NCI-H2107 (cell line): ENCODE measurements around the gene EXOSC2.
A peak's percentile ranks its signal among the peaks of the same experiment; 100 is the strongest.
"Not testable (repeated sequence)": the region's sequence is repeated elsewhere in the genome, so short reads cannot be mapped to it uniquely, and the experiment has no call there.

ENCODE experiments used
- DNase-seq: peaks from one replicate; lab custom pipeline; 2025; lab: John Stamatoyannopoulos, UW

Gene EXOSC2

GRCh38 chr9:130668196-130668595 lies 25.4 kb upstream of the EXOSC2 start:
- no peak for DNase-seq

DNA sequence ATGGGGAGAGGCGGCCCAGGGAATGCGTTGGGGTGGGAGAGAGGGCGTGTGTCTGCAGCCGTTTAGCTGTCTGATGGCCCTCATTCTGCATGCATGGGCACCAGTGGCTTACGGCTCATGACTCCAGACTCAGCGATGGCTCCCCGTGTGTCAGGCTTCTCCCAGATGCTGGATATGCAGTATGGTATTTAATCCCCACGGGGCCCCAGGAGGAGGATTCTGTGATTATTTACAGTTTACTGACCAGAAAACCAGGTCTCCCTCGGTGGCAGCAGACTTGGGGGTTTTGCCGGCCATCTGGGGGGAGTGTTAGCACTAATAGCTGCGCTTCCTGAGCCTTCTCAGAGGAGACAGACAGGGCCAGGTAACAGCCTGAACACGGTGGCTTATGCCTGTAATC lies 24.9 kb upstream of the EXOSC2 start:
- DNase-seq: no peak

GRCh38 chr9:130669965-130670364 lies 23.6 kb upstream of the EXOSC2 start:
- no peak for DNase-seq

DNA sequence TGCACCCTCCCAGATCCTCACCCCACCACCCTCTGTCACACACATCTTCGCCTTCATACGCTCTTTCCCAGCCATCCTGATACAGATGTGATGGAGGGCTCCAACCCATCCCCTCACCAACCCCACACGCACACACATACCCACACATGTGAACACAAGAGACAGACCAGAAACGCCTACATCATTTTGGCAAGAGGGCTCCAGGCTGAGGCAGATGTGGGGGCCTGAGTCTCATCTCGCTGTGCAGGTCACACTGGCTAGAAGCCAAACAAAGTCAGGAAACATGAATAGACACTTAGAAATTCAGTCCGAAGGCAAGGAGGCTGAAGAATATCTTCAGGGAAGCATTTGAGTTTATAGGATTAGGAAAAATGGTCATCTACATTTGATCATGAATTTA lies 22.9 kb upstream of the EXOSC2 start:
- DNase-seq: no peak

DNA sequence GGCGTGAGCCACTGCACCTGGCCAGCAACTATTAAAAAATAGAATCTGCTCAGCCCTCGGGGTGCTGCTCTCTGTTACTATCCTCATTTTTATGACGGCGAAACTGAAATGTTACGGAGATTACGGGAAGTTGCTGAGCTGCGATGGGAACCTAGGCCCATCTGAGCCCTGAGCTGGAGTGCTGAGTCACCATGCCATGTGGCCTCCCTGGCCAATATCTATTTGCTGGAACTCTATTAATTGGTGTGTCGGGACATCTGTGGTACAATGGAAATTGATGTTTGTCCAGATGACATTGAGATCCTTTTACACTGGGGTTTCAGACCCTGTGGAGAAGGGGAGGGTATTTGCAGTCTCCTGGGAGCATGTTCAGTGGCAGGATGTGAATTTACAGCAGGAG lies 21.1 kb upstream of the EXOSC2 start:
- DNase-seq: no peak

GRCh38 chr9:130672933-130673615 lies 20.5 kb upstream of the EXOSC2 start:
- DNase-seq: no peak

GRCh38 chr9:130675396-130675795 lies 18.2 kb upstream of the EXOSC2 start:
- DNase-seq: no peak

DNA sequence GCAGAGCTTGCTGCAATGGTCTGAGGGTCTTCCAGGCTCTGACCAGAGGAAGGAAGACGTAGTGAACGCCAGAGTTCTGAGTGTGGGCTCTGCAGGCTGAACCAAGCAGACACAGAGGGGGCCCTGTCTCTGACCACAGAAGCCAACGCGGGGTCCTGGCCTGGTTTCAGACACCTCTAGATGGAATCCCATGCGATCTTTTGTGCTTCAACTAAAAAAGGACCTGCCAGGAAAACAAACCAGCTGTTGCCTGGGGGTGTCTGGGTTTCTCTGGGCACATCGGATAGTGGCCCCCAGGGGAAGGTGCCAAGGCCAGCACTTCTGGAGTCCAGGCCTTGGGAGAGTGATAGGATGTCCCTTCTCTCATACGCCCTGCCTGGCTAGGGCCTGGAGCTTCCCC lies 16.3 kb upstream of the EXOSC2 start:
- no peak for DNase-seq

DNA sequence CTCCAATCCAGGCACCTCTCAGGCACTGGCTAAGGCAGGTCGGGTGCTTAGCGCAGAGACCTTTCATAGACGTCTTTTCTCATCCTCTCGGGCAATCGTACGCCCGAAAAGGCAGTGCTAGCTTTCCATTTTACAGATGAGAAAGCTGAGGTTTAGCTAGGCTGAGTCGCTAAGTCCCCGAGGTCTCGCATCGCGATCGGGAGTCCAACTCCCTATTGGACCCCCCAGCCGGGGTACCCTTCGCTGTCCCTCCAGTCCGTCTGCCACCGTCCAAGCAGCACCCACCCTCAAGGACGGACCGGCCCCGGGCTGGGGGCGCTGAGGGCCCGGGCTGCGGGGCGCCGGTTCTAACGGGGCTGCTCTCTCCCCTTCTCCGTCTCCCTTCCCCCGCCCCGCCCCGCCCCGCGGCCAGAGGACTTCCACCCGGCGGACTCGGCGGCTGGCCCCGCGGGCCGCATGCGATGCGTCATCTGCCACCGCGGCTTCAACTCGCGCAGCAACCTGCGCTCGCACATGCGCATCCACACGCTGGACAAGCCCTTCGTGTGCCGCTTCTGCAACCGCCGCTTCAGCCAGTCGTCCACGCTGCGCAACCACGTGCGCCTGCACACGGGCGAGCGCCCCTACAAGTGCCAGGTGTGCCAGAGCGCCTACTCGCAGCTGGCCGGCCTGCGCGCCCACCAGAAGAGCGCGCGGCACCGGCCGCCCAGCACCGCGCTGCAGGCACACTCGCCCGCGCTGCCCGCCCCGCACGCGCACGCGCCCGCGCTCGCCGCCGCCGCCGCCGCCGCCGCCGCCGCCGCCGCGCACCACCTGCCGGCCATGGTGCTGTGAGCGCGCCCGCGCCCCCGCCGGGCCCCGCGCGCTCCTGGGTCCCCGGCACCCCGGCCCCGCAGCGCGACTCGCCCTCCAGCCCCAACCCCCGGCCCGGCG lies 12.5 kb upstream of the EXOSC2 start:
- no peak for DNase-seq

GRCh38 chr9:130681769-130682420 lies 11.7 kb upstream of the EXOSC2 start:
- DNase-seq: no peak

GRCh38 chr9:130682421-130683121 lies 11.0 kb upstream of the EXOSC2 start:
- DNase-seq: peak; percentile 52

- no peak for DNase-seq
Observed at GRCh38 chr9:130685104-130685503, 8.5 kb upstream of the EXOSC2 start.

DNA sequence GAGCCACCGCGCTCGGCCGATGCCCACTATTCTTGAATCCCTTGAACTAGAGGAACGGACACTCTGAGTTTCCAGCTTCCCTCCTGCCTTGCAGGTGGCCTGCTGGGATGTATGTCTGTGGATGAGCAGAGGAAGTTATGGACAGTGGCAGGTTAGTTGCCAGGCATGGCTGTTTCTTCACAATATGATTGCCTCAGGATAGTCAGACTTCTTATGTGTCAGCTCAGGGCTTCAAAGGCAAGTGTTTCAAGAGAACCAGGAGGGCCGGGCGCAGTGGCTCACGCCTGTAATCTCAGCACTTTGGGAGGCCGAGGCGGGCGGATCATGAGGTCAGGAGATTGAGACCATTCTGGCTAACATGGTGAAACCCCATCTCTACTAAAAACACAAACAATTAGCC lies 7.6 kb upstream of the EXOSC2 start:
- not testable (repeated sequence) for DNase-seq

- no peak for DNase-seq
Observed at GRCh38 chr9:130687615-130688014, 6.0 kb upstream of the EXOSC2 start.

GRCh38 chr9:130688072-130688471 lies 5.5 kb upstream of the EXOSC2 start:
- no peak for DNase-seq

GRCh38 chr9:130689572-130689936 lies 4.0 kb upstream of the EXOSC2 start:
- no peak for DNase-seq

DNA sequence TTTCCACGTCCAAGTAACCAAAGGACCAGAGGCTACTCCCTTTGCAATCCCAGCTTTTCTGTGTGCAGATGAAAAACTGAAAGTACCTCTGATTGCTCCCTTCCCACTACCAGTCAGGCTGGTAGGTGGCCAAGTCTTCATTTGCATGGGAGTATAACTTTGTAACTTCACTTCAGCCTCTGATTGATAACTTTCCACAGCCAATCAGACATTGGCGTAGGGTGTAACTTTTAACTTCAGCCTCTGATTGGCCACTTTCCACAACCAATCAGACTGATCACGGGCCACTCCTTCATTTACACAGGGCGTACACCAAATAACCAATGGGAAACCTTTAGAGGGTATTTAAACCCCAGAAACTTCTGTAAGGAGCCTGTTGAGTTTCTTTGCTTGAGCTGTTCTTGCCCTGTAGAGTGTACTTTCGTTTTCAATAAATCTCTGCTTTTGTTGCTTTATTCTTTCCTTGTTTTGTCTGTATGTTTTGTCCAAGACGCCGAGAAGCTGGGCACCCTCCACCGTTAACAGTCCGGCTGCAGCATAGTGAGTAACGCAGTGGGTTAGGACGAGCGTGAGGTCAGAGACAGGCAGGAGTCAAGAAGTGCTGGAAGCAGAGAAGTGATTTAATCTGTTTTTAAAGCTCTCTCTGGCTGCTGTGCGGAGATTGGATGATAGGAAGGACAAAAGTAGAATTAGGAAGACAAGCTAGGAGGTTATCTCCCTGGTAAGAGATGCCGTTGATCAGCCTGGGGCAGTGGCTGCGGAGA lies 3.5 kb upstream of the EXOSC2 start:
- peak; percentile 47 for DNase-seq

DNA sequence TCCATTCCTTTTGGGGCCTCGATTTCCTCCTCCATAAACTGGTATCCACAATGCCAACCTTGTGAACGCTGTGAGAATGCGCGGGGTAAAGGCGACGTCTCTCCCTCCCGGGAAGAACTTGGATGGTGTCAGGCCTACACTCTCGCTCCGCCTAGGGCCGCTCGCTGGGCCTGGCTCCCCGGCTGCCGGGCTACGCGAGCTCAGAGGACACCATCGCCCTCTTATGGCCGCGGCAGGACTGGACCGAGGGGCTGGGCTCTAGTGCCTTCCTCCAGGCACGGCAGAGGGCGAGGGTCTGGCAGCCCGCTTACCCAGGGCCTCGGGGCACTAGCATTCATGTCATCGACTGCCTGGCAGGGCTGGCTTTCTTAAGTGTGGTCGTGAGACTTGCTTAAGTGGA lies 1.3 kb upstream of the EXOSC2 start:
- DNase-seq: no peak

- DNase-seq: no peak
Observed at GRCh38 chr9:130693101-130693425, 517 bp upstream of the EXOSC2 start.

- no peak for DNase-seq
Observed at GRCh38 chr9:130694205-130694604, 625 bp downstream of the EXOSC2 start.

GRCh38 chr9:130696139-130696650 lies 2.6 kb downstream of the EXOSC2 start:
- DNase-seq: no peak
